ENCODE data around the gene ITGAL. TPM values are rescaled to one million over a fixed set of nuclear protein-coding genes. Genes with fewer than 3 reads are reported as not detected.

ITGAL gene
- total and polyA plus RNA-seq, 4 donors = 4.3 to 11.8 (median 6.9) TPM

DNA sequence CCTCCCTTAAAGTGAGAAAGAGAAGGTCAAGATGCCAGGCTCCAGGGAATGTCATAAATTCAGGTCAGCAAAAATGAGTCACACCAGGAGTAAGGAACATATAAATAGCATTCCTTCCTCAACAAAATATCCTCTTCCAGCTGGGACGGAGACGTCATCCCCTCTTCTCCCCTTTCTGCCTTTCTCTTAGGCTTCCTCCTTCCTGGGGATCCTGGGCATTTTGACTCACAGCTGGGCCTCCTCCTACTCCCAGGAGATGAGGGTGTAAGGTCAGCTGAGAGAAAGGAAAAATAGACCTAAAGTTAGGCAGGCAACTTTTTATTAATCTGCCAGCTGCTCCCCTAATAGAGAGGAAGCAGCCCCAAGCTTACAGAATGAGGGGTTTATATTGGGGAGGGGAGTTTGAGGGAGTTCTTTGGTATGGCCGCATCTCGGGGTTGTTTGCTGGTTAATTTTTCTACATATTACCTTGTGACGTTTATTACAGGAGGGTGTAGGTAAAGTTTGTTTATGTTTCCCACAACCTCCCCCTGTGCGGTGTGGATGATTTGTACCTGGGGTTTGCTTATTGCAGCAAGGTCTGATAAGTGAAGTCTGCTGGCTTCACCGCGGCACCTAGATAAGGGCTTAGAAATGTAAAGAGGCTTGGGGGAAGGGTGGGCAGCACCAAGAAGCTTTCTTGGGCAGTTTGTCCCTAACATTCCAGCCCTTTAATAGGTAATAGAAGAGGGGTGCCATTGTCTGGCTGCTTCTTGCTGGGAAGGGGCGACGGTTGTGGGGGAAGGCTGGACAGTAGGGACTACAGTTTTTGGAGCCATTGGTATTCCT, 69.2 kb downstream of the ITGAL start:
- no peaks in the 10 kb centered on the region for H3K4me1 ChIP-seq (ENCODE audit: control insufficient read depth in 4 of 4, insufficient read depth in 4 of 4, low read length in 3 of 4)
- H3K27me3 ChIP-seq (ENCODE audit: control insufficient read depth in 4 of 4, insufficient read depth in 4 of 4, low read length in 3 of 4) = no peaks in the 10 kb centered on the region
- H3K27ac ChIP-seq (ENCODE audit: low read depth in 1 of 2, low read length in 2 of 2) = no peak overlapping the region
- no peaks in the 10 kb centered on the region for H3K9me3 ChIP-seq (ENCODE audit: control insufficient read depth in 4 of 4, low read length in 3 of 4)
- WGBS = 78% methylated on average over 10 of the region's 10 CpGs
- H3K4me3 ChIP-seq (ENCODE audit: low read depth in 1 of 3, low read length in 3 of 3) = no peak overlapping the region
- no peak overlapping the region for H3K9ac ChIP-seq (ENCODE audit: low read depth in 1 of 2, low read length in 2 of 2)
- TF ChIP-seq JUND (IDR thresholded peaks at IDR 0.05) = no peak
- no peak for TF ChIP-seq FOXA1 (IDR thresholded peaks at IDR 0.05)
- TF ChIP-seq RXRA (IDR thresholded peaks at IDR 0.05) = no peak
- no peak for TF ChIP-seq EGR1 (IDR thresholded peaks at IDR 0.05; ENCODE audit: low read depth in 2 of 2)
- TF ChIP-seq RAD21 (IDR thresholded peaks at IDR 0.05) = no peak
- TF ChIP-seq, protein P1, sequence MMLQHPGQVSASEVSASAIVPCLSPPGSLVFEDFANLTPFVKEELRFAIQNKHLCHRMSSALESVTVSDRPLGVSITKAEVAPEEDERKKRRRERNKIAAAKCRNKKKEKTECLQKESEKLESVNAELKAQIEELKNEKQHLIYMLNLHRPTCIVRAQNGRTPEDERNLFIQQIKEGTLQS (IDR thresholded peaks at IDR 0.05) = no peak
- no peak for TF ChIP-seq YY1 (IDR thresholded peaks at IDR 0.05)
- TF ChIP-seq, protein P2, sequence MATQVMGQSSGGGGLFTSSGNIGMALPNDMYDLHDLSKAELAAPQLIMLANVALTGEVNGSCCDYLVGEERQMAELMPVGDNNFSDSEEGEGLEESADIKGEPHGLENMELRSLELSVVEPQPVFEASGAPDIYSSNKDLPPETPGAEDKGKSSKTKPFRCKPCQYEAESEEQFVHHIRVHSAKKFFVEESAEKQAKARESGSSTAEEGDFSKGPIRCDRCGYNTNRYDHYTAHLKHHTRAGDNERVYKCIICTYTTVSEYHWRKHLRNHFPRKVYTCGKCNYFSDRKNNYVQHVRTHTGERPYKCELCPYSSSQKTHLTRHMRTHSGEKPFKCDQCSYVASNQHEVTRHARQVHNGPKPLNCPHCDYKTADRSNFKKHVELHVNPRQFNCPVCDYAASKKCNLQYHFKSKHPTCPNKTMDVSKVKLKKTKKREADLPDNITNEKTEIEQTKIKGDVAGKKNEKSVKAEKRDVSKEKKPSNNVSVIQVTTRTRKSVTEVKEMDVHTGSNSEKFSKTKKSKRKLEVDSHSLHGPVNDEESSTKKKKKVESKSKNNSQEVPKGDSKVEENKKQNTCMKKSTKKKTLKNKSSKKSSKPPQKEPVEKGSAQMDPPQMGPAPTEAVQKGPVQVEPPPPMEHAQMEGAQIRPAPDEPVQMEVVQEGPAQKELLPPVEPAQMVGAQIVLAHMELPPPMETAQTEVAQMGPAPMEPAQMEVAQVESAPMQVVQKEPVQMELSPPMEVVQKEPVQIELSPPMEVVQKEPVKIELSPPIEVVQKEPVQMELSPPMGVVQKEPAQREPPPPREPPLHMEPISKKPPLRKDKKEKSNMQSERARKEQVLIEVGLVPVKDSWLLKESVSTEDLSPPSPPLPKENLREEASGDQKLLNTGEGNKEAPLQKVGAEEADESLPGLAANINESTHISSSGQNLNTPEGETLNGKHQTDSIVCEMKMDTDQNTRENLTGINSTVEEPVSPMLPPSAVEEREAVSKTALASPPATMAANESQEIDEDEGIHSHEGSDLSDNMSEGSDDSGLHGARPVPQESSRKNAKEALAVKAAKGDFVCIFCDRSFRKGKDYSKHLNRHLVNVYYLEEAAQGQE (IDR thresholded peaks at IDR 0.05) = no peak
- TF ChIP-seq SP1 (IDR thresholded peaks at IDR 0.05) = no peak
- TF ChIP-seq HNF4G (IDR thresholded peaks at IDR 0.05) = no peak
- no peak for TF ChIP-seq TAF1 (conservative IDR thresholded peaks at IDR 0.05)
- no peak for TF ChIP-seq HNF4A (conservative IDR thresholded peaks at IDR 0.05)
- DNase-seq (ENCODE audit: low spot score) = peak; percentile 50
- H3K36me3 ChIP-seq (ENCODE audit: control insufficient read depth in 4 of 4, insufficient read depth in 3 of 4, low read depth in 1 of 4, low read length in 3 of 4) = no peaks in the 10 kb centered on the region

DNA sequence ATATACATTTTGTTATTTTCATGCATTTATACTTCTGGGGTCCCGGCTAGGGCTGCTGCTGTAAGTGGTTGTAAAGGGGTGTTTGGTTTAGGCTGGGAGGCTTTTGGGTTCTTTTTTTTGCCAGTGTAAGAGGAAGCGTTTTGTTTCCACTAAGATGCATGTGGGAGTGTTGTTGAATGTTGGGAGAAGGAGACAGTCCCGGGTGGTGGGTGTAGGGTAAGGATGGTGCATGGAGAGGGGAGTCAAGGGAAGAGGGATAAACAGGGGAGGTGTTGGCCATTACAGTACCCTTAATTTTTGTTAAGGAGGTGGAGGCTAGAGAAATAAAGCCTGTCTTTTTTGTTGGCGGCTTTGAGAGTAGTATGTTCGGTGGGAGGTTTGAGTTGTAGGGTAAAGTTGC, 70.5 kb downstream of the ITGAL start:
- no peaks in the 10 kb centered on the region for H3K27me3 ChIP-seq (ENCODE audit: control insufficient read depth in 4 of 4, insufficient read depth in 4 of 4, low read length in 3 of 4)
- H3K4me1 ChIP-seq (ENCODE audit: control insufficient read depth in 4 of 4, insufficient read depth in 4 of 4, low read length in 3 of 4) = no peaks in the 10 kb centered on the region
- no peak for DNase-seq (ENCODE audit: low spot score)
- H3K9ac ChIP-seq (ENCODE audit: low read depth in 1 of 2, low read length in 2 of 2) = no peak overlapping the region
- no peak overlapping the region for H3K4me3 ChIP-seq (ENCODE audit: low read depth in 1 of 3, low read length in 3 of 3)
- no peak overlapping the region for H3K27ac ChIP-seq (ENCODE audit: low read depth in 1 of 2, low read length in 2 of 2)
- H3K36me3 ChIP-seq (ENCODE audit: control insufficient read depth in 4 of 4, insufficient read depth in 3 of 4, low read depth in 1 of 4, low read length in 3 of 4) = no peaks in the 10 kb centered on the region
- TF ChIP-seq, protein P1 (IDR thresholded peaks at IDR 0.05) = no peak
- TF ChIP-seq, protein P3, sequence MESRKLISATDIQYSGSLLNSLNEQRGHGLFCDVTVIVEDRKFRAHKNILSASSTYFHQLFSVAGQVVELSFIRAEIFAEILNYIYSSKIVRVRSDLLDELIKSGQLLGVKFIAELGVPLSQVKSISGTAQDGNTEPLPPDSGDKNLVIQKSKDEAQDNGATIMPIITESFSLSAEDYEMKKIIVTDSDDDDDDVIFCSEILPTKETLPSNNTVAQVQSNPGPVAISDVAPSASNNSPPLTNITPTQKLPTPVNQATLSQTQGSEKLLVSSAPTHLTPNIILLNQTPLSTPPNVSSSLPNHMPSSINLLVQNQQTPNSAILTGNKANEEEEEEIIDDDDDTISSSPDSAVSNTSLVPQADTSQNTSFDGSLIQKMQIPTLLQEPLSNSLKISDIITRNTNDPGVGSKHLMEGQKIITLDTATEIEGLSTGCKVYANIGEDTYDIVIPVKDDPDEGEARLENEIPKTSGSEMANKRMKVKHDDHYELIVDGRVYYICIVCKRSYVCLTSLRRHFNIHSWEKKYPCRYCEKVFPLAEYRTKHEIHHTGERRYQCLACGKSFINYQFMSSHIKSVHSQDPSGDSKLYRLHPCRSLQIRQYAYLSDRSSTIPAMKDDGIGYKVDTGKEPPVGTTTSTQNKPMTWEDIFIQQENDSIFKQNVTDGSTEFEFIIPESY (IDR thresholded peaks at IDR 0.05) = no peak
- TF ChIP-seq RAD21 (IDR thresholded peaks at IDR 0.05) (no peak), JUND (IDR thresholded peaks at IDR 0.05) (no peak), TAF1 (conservative IDR thresholded peaks at IDR 0.05) (no peak), HNF4A (conservative IDR thresholded peaks at IDR 0.05) (no peak), SP1 (IDR thresholded peaks at IDR 0.05) (no peak)
- TF ChIP-seq, protein P2 (IDR thresholded peaks at IDR 0.05) = no peak
- TF ChIP-seq, protein P4, sequence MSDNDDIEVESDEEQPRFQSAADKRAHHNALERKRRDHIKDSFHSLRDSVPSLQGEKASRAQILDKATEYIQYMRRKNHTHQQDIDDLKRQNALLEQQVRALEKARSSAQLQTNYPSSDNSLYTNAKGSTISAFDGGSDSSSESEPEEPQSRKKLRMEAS (IDR thresholded peaks at IDR 0.05) = no peak
- H3K9me3 ChIP-seq (ENCODE audit: control insufficient read depth in 4 of 4, low read length in 3 of 4) = no peaks in the 10 kb centered on the region
- WGBS = 89% methylated on average over 5 of the region's 5 CpGs
